Measurements from ENCODE around the gene NME3.

NME3 gene

DNA sequence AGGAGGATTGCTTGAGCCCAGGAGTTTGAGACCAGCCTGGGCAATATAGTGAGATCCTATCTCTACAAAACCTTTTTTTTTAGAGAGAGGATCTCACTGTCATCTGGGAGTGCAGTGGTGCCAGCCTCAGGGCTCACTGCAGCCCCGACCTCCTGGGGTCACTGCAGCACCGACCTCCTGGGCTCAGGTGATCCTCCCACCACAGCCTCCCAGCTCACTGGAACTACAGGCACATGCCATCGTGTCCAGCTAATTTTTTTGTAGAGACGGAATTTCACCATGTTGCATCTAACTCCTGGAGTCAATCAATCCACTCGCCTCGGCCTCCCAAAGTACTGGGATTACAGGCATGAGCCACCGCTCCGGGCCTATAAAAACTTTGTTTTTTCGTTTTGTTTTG, 50.0 kb downstream of the NME3 start:
- no peak for DNase-seq
